HepG2 (cell line): ENCODE results near the gene NID2. TPM values are rescaled to one million over a fixed set of nuclear protein-coding genes. Genes with fewer than 3 reads are reported as not detected.

Experiments used
- ATAC-seq: fragments of 200-7000 bp; cut with Tn5 transposase; 3 replicates; pipeline ENCODE4 v1.9.1; 2020; ENCODE audit warnings: mild to moderate bottlenecking, moderate library complexity
- BruUV-seq: library from RNA; stranded (reverse); fragments of 400-500 nt; replicated peaks from 2 replicates; lab custom pipeline; 2021; lab: Mats Ljungman, UMichigan
- CTCF ChIA-PET: fragments of 300-600 bp; formaldehyde crosslinking; extraction: SDS; loops from one replicate; lab custom pipeline; 2021; ENCODE audit warnings: low total read pairs, inconsistent platforms, low intra/inter-chr PET ratio; lab: Yijun Ruan, JAX
- POLR2A ChIA-PET: fragments of 350-600 bp; sonication (Branson Sonifier 250); formaldehyde crosslinking; loops from one replicate; lab custom pipeline; 2020; ENCODE audit warnings: antibody characterized with exemption, inconsistent platforms; lab: Yijun Ruan, JAX
- DNase-seq: peaks from one replicate; pipeline ENCODE4 v3.0.0-alpha.2; 2015; ENCODE audit warnings: low spot score
- FAIRE-seq: peaks from 3 replicates; lab custom pipeline; 2011; peaks lifted over from hg19 to GRCh38; lab: Jason Lieb, UNC
- H2AFZ ChIP-seq: one replicate; pipeline ENCODE4 v1.6.1; 2011; ENCODE audit warnings: low read length, inconsistent platforms
- H3K27ac ChIP-seq: fragments of 300-600 bp; 3 replicates; pipeline ENCODE4 v1.8.0; 2011; ENCODE audit warnings: mixed run types, mild to moderate bottlenecking, mixed read lengths, low read length, inconsistent platforms; ENCODE audit not compliant: insufficient read depth; ENCODE audit errors: extremely low read length
- H3K27me3 ChIP-seq, 2 experiments: fragments of 200-600 bp in 1 of 2; 2 replicates in 1 of 2; 3 replicates in 1 of 2; pipeline versions ENCODE4 v1.6.0 to v1.8.0; 2011; ENCODE audit warnings: low read length in 2 of 2, mild to moderate bottlenecking in 2 of 2, moderate library complexity in 2 of 2, inconsistent platforms in 1 of 2; ENCODE audit not compliant: insufficient read depth in 2 of 2, control insufficient read depth in 1 of 2
- H3K36me3 ChIP-seq, 2 experiments: fragments of 200-600 bp in 1 of 2; replicated peaks in 1 of 2; 2 replicates in 1 of 2; 3 replicates in 1 of 2; pipeline versions ENCODE4 v1.5.1 to v1.8.0; 2011; ENCODE audit warnings: low read length in 2 of 2, inconsistent platforms in 1 of 2; ENCODE audit not compliant: insufficient read depth in 2 of 2, control insufficient read depth in 1 of 2
- H3K4me1 ChIP-seq: 2 replicates; pipeline ENCODE4 v1.5.1; 2012; ENCODE audit warnings: low read length, inconsistent platforms; ENCODE audit not compliant: insufficient read depth
- H3K4me2 ChIP-seq: 2 replicates; pipeline ENCODE4 v1.6.0; 2011; ENCODE audit warnings: low read depth, low read length, inconsistent platforms
- H3K4me3 ChIP-seq, 3 experiments: fragments of 200-600 bp in 1 of 3; sonication (generic), shearing (Covaris generic) in 1 of 3; replicated peaks in 1 of 3; 2 replicates each; pipeline ENCODE4 v1.5.1; 2011 to 2016; ENCODE audit warnings: low read length in 3 of 3, inconsistent platforms in 2 of 3, low read depth in 2 of 3, mild to moderate bottlenecking in 2 of 3, control low read depth in 1 of 3, mixed read lengths in 1 of 3; ENCODE audit not compliant: insufficient read depth in 1 of 3
- H3K79me2 ChIP-seq: one replicate; pipeline ENCODE4 v1.6.1; 2011; ENCODE audit warnings: low read length, inconsistent platforms; ENCODE audit not compliant: insufficient read depth
- H3K9ac ChIP-seq: 2 replicates; pipeline ENCODE4 v1.6.0; 2011; ENCODE audit warnings: mild to moderate bottlenecking, low read depth, low read length, inconsistent platforms; ENCODE audit not compliant: insufficient read depth
- H3K9me3 ChIP-seq: 2 replicates; pipeline ENCODE4 v1.5.1; 2012; ENCODE audit warnings: mild to moderate bottlenecking, low read length
- H4K20me1 ChIP-seq: 2 replicates; pipeline ENCODE4 v1.6.0; 2011; ENCODE audit warnings: inconsistent platforms, mild to moderate bottlenecking, low read length, moderate library complexity; ENCODE audit not compliant: insufficient read depth
- BCL6 ChIP-seq: IDR thresholded peaks from 2 replicates; pipeline ENCODE4 v1.6.1; 2016; ENCODE audit warnings: missing genetic modification reagents, missing compliant biosample characterization
- CEBPB ChIP-seq: IDR thresholded peaks from 2 replicates; pipeline ENCODE4 v1.6.1; 2011; ENCODE audit warnings: low read depth, low read length, improper control_type of control experiment, borderline replicate concordance
- SOX6 ChIP-seq, 2 experiments: fragments of 450-650 bp in 1 of 2; sonication (generic) in 1 of 2; formaldehyde crosslinking in 1 of 2; IDR thresholded peaks; 2 replicates each; pipeline versions ENCODE4 v1.4.0 to v1.6.1; 2017 to 2020; ENCODE audit warnings: antibody characterized with exemption in 1 of 2, mild to moderate bottlenecking in 1 of 2, missing genetic modification reagents in 1 of 2
- TAF1 ChIP-seq: sonication (generic); formaldehyde crosslinking; IDR thresholded peaks from 2 replicates; pipeline ENCODE4 v1.4.0; 2020; ENCODE audit warnings: missing genetic modification reagents
- ZBTB21 ChIP-seq: sonication (generic); formaldehyde crosslinking; IDR thresholded peaks from 2 replicates; pipeline ENCODE4 v1.4.0; 2020; ENCODE audit warnings: missing genetic modification reagents
- ZFP36L1 ChIP-seq: sonication (generic); formaldehyde crosslinking; IDR thresholded peaks from 2 replicates; pipeline ENCODE4 v1.8.0; 2022; ENCODE audit warnings: mild to moderate bottlenecking, missing genetic modification reagents, moderate library complexity
- ZNF768 ChIP-seq: sonication (generic); formaldehyde crosslinking; IDR thresholded peaks from 2 replicates; pipeline ENCODE4 v1.4.0; 2020; ENCODE audit warnings: missing genetic modification reagents
- ZNF780A ChIP-seq: sonication (generic); formaldehyde crosslinking; IDR thresholded peaks from 2 replicates; pipeline ENCODE4 v1.8.0; 2022; ENCODE audit warnings: mild to moderate bottlenecking, missing genetic modification reagents, moderate library complexity
- ZNF781 ChIP-seq: sonication (generic); formaldehyde crosslinking; IDR thresholded peaks from 2 replicates; pipeline ENCODE4 v1.5.1; 2020; ENCODE audit warnings: borderline replicate concordance, mild to moderate bottlenecking, missing genetic modification reagents; ENCODE audit errors: not compliant biosample characterization
- WGBS: methylation state at CpG from one replicate; pipeline ENCODE4 v1.1.6; 2017; ENCODE audit warnings: low lambda C conversion rate; 5-methylcytosine and 5-hydroxymethylcytosine counted together
- in situ Hi-C: cut with HindIII; loops from 2 replicates; pipeline ENCODE4 v1.10.0; 2017; ENCODE audit warnings: low pct_unique_long_range_greater_than_20kb; ENCODE audit not compliant: extremely low pct_ligation_motif_present
- intact Hi-C: fragments of 100-400 bp; cut with micrococcal nuclease; formaldehyde crosslinking; loops from one replicate; pipeline ENCODE4 v1.10.0; 2022; ENCODE audit not compliant: unreplicated experiment
- polyA plus RNA-seq, 8 experiments: library from polyadenylated mRNA; depleted of rRNA in 3 of 8; stranded (reverse) in 7 of 8; unstranded in 1 of 8; fragments of >200 nt; fragmentation: Illumina TruSeq in 4 of 8; extraction: Trizol in 4 of 8; gene quantifications; 2 replicates each; pipeline versions ENCODE4 v1.2.1 to v1.2.3, GENCODE V29; 2011 to 2016; ENCODE audit warnings: low read depth in 4 of 8, missing spikeins in 1 of 8, mixed read lengths in 1 of 8; ENCODE audit not compliant: insufficient read depth in 1 of 8
- total RNA-seq, 5 experiments: library from RNA; depleted of rRNA; stranded (reverse); fragments of >200 nt; fragmentation: Illumina TruSeq; extraction: Trizol; gene quantifications; 2 replicates each; pipeline ENCODE4 v1.2.3, GENCODE V29; 2016; ENCODE audit warnings: low read depth in 1 of 5
- TF ChIP-seq, protein P1 (sequence below): sonication (generic); formaldehyde crosslinking; conservative IDR thresholded peaks from 2 replicates; pipeline ENCODE4 v1.4.0; 2020; ENCODE audit warnings: missing genetic modification reagents
- TF ChIP-seq, protein P2 (sequence below): sonication (generic); formaldehyde crosslinking; IDR thresholded peaks from 2 replicates; pipeline ENCODE4 v1.5.1; 2020; ENCODE audit warnings: mild to moderate bottlenecking, missing genetic modification reagents, borderline replicate concordance
- TF ChIP-seq, protein P3 (sequence below): sonication (generic); formaldehyde crosslinking; conservative IDR thresholded peaks from 2 replicates; pipeline ENCODE4 v1.8.0; 2022; ENCODE audit warnings: low read depth, missing genetic modification reagents

NID2 gene
- total and polyA plus RNA-seq, 2 of the 13 experiments (the other 11 are each of a cell fraction or from before 2014, with no cell fraction given) = 0.11 TPM; not detected in 1

DNA sequence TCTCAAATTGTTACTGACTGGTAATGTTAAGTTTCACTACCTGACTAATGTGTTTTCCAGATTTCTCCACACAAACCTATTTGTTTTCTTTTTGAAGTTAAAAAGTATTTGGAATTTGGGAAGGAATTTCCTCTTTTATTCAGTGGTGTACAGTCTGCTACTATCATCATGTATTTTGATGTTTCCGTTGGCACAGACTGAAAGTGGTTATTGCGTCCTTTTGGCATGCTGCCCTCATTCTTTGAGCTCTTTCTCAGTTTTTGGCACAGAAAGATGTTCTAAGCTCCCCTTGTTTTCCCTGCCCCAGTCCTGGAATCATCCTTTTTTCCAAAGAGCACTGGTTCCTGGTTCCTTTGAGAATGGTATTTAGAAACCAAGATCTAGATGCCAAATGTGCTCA is 110.9 kb downstream of the NID2 start:
- Histone ChIP-seq H3K9me3 (peaks cover 14% of the 10 kb centered on the region; the same call in 1 of the 2 replicates), H3K9ac (no peak overlapping the region), H4K20me1 (no peaks in the 10 kb centered on the region), H2AFZ (no peak overlapping the region), H3K36me3 (no peaks in the 10 kb centered on the region), H3K4me1 (no peaks in the 10 kb centered on the region), H3K27ac (no peak overlapping the region), H3K4me2 (no peak overlapping the region), H3K79me2 (no peaks in the 10 kb centered on the region), H3K27me3 (no peaks in the 10 kb centered on the region), H3K4me3 (no peak overlapping the region)
- WGBS = 3% methylated on average over 2 of the region's 2 CpGs
- DNase-seq = no peak
- ChIA-PET POLR2A (no interaction called here), CTCF (no interaction called here)
- intact Hi-C loops (no loop called here), in situ Hi-C loops (no loop called here)
- no peak for FAIRE-seq
- BruUV-seq = no TSS peak
- no peak for ATAC-seq
- no peak for TF ChIP-seq TAF1 (CRISPR knock-in tag)
- TF ChIP-seq CEBPB = no peak
- no peak for TF ChIP-seq ZBTB21 (CRISPR knock-in tag)
- no peak for TF ChIP-seq ZNF781
- no peak for TF ChIP-seq ZFP36L1 (CRISPR knock-in tag)
- TF ChIP-seq ZNF780A = no peak
- TF ChIP-seq SOX6 (IDR thresholded peaks at IDR 0.05) = no peak
- no peak for TF ChIP-seq SOX6 (CRISPR knock-in tag; IDR thresholded peaks at IDR 0.05)
- TF ChIP-seq BCL6 (CRISPR knock-in tag) = no peak
- TF ChIP-seq, protein P1, sequence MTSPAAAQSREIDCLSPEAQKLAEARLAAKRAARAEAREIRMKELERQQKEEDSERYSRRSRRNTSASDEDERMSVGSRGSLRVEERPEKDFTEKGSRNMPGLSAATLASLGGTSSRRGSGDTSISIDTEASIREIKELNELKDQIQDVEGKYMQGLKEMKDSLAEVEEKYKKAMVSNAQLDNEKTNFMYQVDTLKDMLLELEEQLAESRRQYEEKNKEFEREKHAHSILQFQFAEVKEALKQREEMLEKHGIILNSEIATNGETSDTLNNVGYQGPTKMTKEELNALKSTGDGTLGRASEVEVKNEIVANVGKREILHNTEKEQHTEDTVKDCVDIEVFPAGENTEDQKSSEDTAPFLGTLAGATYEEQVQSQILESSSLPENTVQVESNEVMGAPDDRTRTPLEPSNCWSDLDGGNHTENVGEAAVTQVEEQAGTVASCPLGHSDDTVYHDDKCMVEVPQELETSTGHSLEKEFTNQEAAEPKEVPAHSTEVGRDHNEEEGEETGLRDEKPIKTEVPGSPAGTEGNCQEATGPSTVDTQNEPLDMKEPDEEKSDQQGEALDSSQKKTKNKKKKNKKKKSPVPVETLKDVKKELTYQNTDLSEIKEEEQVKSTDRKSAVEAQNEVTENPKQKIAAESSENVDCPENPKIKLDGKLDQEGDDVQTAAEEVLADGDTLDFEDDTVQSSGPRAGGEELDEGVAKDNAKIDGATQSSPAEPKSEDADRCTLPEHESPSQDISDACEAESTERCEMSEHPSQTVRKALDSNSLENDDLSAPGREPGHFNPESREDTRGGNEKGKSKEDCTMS (CRISPR knock-in tag) = no peak
- TF ChIP-seq, protein P2, sequence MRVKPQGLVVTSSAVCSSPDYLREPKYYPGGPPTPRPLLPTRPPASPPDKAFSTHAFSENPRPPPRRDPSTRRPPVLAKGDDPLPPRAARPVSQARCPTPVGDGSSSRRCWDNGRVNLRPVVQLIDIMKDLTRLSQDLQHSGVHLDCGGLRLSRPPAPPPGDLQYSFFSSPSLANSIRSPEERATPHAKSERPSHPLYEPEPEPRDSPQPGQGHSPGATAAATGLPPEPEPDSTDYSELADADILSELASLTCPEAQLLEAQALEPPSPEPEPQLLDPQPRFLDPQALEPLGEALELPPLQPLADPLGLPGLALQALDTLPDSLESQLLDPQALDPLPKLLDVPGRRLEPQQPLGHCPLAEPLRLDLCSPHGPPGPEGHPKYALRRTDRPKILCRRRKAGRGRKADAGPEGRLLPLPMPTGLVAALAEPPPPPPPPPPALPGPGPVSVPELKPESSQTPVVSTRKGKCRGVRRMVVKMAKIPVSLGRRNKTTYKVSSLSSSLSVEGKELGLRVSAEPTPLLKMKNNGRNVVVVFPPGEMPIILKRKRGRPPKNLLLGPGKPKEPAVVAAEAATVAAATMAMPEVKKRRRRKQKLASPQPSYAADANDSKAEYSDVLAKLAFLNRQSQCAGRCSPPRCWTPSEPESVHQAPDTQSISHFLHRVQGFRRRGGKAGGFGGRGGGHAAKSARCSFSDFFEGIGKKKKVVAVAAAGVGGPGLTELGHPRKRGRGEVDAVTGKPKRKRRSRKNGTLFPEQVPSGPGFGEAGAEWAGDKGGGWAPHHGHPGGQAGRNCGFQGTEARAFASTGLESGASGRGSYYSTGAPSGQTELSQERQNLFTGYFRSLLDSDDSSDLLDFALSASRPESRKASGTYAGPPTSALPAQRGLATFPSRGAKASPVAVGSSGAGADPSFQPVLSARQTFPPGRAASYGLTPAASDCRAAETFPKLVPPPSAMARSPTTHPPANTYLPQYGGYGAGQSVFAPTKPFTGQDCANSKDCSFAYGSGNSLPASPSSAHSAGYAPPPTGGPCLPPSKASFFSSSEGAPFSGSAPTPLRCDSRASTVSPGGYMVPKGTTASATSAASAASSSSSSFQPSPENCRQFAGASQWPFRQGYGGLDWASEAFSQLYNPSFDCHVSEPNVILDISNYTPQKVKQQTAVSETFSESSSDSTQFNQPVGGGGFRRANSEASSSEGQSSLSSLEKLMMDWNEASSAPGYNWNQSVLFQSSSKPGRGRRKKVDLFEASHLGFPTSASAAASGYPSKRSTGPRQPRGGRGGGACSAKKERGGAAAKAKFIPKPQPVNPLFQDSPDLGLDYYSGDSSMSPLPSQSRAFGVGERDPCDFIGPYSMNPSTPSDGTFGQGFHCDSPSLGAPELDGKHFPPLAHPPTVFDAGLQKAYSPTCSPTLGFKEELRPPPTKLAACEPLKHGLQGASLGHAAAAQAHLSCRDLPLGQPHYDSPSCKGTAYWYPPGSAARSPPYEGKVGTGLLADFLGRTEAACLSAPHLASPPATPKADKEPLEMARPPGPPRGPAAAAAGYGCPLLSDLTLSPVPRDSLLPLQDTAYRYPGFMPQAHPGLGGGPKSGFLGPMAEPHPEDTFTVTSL (CRISPR knock-in tag) = no peak
- TF ChIP-seq, protein P3, sequence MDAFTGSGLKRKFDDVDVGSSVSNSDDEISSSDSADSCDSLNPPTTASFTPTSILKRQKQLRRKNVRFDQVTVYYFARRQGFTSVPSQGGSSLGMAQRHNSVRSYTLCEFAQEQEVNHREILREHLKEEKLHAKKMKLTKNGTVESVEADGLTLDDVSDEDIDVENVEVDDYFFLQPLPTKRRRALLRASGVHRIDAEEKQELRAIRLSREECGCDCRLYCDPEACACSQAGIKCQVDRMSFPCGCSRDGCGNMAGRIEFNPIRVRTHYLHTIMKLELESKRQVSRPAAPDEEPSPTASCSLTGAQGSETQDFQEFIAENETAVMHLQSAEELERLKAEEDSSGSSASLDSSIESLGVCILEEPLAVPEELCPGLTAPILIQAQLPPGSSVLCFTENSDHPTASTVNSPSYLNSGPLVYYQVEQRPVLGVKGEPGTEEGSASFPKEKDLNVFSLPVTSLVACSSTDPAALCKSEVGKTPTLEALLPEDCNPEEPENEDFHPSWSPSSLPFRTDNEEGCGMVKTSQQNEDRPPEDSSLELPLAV (CRISPR knock-in tag) = no peak
- no peak for TF ChIP-seq ZNF768 (CRISPR knock-in tag)
